ENCODE data around the gene RBP2.

RBP2 gene

DNA sequence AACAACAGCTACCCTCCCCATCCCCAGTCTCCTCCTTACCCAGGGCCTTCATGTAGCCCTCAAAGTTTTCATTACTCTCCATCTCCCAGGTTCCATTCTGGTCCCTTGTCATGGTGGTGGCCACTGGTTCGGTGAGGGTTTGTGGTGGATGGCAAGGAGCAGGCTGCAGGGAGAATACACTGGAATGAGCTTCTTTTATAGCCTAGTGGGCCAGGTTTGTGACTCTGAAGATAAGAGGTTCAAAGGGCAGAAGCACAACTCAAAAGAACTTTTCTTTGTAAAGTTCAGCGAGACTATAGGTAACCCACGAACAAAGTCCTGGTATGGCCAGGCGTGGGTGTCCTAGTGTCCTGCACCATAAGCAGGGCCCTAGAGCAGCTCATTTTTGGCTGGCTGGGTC, at the start of gene RBP2:
TSS of gene RBP2 (minus strand) at position 169 of the 400 bp plus-strand sequence. CDS start at position 112, 57 bp downstream.
- H3K27ac ChIP-seq, result no peak within 1 kb of the TSS
- H3K4me3 ChIP-seq (ENCODE audit: low read depth, low read length), result no peak within 1 kb of the TSS
- H2AFZ ChIP-seq, result no peak within 1 kb of the TSS
- no peaks in the 10 kb centered on the region for H3K36me3 ChIP-seq (ENCODE audit: control insufficient read depth, insufficient read depth, low read length)
- H3K27me3 ChIP-seq (ENCODE audit: control insufficient read depth, insufficient read depth, low read length), result no peaks in the 10 kb centered on the region
- no peaks in the 10 kb centered on the region for H3K9me3 ChIP-seq (ENCODE audit: control insufficient read depth, low read length)
- H3K4me2 ChIP-seq (ENCODE audit: low read length), result no peak within 1 kb of the TSS
- TF ChIP-seq, protein P1, sequence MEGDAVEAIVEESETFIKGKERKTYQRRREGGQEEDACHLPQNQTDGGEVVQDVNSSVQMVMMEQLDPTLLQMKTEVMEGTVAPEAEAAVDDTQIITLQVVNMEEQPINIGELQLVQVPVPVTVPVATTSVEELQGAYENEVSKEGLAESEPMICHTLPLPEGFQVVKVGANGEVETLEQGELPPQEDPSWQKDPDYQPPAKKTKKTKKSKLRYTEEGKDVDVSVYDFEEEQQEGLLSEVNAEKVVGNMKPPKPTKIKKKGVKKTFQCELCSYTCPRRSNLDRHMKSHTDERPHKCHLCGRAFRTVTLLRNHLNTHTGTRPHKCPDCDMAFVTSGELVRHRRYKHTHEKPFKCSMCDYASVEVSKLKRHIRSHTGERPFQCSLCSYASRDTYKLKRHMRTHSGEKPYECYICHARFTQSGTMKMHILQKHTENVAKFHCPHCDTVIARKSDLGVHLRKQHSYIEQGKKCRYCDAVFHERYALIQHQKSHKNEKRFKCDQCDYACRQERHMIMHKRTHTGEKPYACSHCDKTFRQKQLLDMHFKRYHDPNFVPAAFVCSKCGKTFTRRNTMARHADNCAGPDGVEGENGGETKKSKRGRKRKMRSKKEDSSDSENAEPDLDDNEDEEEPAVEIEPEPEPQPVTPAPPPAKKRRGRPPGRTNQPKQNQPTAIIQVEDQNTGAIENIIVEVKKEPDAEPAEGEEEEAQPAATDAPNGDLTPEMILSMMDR (IDR thresholded peaks at IDR 0.05), result no peak
- H3K4me1 ChIP-seq, result peaks cover 20% of the 10 kb centered on the region
- no peaks in the 10 kb centered on the region for H3K79me2 ChIP-seq
- H3K9ac ChIP-seq, result no peak within 1 kb of the TSS

DNA sequence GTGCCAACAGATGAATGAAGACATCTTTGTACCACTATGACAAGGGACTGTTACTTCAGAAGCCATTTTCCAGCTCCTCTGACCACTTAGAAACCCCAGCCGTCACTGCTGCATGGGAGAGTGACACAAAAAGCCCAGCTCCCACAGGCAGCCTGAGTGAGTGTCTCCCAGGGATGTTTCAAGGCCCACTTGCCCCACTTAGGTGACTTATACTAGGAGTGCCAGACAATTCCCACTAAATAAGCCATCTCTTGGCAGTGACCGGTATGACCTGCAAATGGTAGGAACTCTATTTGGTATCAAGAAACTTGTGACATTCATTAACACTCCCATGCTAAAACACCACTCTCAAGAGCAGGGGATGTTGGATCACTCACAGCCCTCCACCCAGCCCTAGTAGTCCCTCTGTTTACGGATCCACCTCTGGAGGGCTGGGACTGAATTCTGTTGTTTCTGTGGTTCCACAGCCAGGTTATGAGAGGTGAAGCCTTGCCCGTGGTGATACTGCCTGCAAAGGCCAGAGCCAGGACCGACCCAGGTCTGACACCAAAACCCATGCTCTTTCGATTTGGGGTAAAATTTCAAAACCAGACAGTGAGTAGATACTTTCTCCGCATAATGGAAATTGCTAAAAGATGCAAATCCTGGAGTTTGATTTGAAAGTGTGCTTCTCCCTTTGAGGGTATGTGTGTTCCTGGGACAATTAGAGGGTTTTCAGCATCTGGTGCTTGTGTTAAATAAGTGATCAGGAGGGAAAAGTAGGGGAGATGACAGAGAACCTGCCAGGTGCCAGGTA, 48.7 kb upstream of the RBP2 start:
- Histone ChIP-seq H3K4me1 (no peaks in the 10 kb centered on the region), H2AFZ (no peak overlapping the region), H3K9me3 (ENCODE audit: control insufficient read depth, low read length) (no peaks in the 10 kb centered on the region), H3K27ac (no peak overlapping the region), H3K9ac (no peak overlapping the region), H3K4me2 (ENCODE audit: low read length) (no peak overlapping the region), H3K79me2 (peaks cover 2% of the 10 kb centered on the region), H3K36me3 (ENCODE audit: control insufficient read depth, insufficient read depth, low read length) (no peaks in the 10 kb centered on the region), H3K4me3 (ENCODE audit: low read depth, low read length) (no peak overlapping the region), H3K27me3 (ENCODE audit: control insufficient read depth, insufficient read depth, low read length) (no peaks in the 10 kb centered on the region)
- TF ChIP-seq, protein P1 (IDR thresholded peaks at IDR 0.05), result no peak

DNA sequence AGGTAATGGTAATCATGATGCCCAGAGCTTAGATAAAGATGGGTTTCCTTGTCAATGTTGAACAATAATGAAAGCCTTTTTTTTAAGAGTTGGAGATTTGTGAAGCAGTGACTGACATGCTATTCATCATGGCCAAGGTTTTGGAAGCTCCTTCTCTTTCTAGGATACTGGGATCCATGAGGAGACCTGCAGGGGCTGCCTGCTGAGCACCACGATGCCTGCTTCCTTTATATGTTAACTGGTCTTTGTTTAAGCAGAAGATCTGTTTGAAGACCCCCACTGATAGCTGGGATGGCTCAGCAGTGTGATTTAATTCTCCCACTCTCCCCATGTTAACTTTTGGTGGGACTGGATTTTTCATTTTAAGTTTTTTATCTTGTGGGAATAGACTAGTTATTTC, 47.4 kb upstream of the RBP2 start:
- TF ChIP-seq, protein P1 (IDR thresholded peaks at IDR 0.05), result no peak
- Histone ChIP-seq H3K36me3 (ENCODE audit: control insufficient read depth, insufficient read depth, low read length) (no peaks in the 10 kb centered on the region), H3K4me3 (ENCODE audit: low read depth, low read length) (no peak overlapping the region)

DNA sequence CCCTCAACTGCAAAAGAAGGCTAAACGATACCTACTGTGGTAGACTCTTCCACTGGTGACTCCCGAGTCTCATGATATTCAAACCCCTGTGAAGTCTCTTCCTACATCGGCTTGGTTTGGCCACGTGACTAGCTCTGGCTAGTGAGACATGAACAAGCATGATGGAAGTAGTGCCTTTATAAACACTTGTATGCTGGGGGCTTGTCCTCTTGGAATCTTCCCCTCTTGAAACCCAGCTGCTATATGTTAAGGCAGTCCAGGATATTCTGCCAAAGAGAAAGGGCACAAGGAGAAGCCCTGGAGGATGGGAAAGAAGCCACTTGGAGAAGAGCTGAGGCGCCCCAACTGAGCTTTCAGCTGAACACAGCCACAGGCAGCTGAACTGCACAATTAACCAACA, 46.9 kb upstream of the RBP2 start:
- TF ChIP-seq, protein P1 (IDR thresholded peaks at IDR 0.05), result no peak
- Histone ChIP-seq H3K4me1 (no peaks in the 10 kb centered on the region), H3K36me3 (ENCODE audit: control insufficient read depth, insufficient read depth, low read length) (no peaks in the 10 kb centered on the region), H3K9ac (no peak overlapping the region), H3K27me3 (ENCODE audit: control insufficient read depth, insufficient read depth, low read length) (no peaks in the 10 kb centered on the region), H3K4me3 (ENCODE audit: low read depth, low read length) (no peak overlapping the region), H3K79me2 (no peaks in the 10 kb centered on the region), H3K4me2 (ENCODE audit: low read length) (no peak overlapping the region), H3K27ac (no peak overlapping the region), H2AFZ (no peak overlapping the region), H3K9me3 (ENCODE audit: control insufficient read depth, low read length) (no peaks in the 10 kb centered on the region)

More for the DNA sequence above, 47.4 kb upstream of the RBP2 start:
- Histone ChIP-seq H3K79me2 (no peaks in the 10 kb centered on the region), H2AFZ (no peak overlapping the region), H3K27ac (no peak overlapping the region), H3K9ac (no peak overlapping the region), H3K4me2 (ENCODE audit: low read length) (no peak overlapping the region), H3K9me3 (ENCODE audit: control insufficient read depth, low read length) (no peaks in the 10 kb centered on the region), H3K4me1 (no peaks in the 10 kb centered on the region), H3K27me3 (ENCODE audit: control insufficient read depth, insufficient read depth, low read length) (no peaks in the 10 kb centered on the region)

DNA sequence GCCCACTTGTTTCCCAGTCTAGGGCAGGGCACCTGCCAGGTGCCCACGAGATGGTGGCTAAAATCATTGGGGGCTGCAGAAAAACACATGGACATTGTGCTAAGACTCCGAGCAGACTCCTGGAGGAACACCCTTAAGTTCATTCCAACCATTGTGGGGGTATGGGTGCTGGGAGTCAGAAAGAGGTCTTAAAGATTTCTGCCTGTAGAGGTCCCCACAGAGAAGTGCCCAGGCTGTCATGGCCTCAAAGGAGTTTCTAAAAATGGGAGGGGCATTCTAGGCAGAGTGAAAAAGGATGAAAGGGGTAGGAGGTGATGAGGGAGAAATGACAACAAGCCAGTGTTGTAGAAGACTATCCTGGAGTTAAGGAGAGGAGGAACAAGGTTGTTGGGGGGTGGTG, 46.1 kb upstream of the RBP2 start:
- TF ChIP-seq, protein P1 (IDR thresholded peaks at IDR 0.05), result no peak
- H3K9me3 ChIP-seq (ENCODE audit: control insufficient read depth, low read length), result no peaks in the 10 kb centered on the region
- no peak overlapping the region for H2AFZ ChIP-seq
- H3K79me2 ChIP-seq, result no peaks in the 10 kb centered on the region
- no peaks in the 10 kb centered on the region for H3K4me1 ChIP-seq
- H3K27me3 ChIP-seq (ENCODE audit: control insufficient read depth, insufficient read depth, low read length), result no peaks in the 10 kb centered on the region
- no peak overlapping the region for H3K27ac ChIP-seq
- H3K36me3 ChIP-seq (ENCODE audit: control insufficient read depth, insufficient read depth, low read length), result no peaks in the 10 kb centered on the region
- H3K4me2 ChIP-seq (ENCODE audit: low read length), result no peak overlapping the region
- H3K9ac ChIP-seq, result no peak overlapping the region
- no peak overlapping the region for H3K4me3 ChIP-seq (ENCODE audit: low read depth, low read length)

All from parathyroid adenoma (tissue), 2 donors.